ENCODE data around the gene NOP53. TPM values are rescaled to one million over a fixed set of nuclear protein-coding genes. Genes with fewer than 3 reads are reported as not detected.

Gene NOP53
- total and polyA plus RNA-seq, 9 of the 15 experiments (the other 6 are each of a cell fraction or from before 2014, with no cell fraction given), result 6.5 to 274 (median 145) TPM

GRCh38 chr19:47713046-47714021, 32.0 kb upstream of the NOP53 start, which contains the start of gene EHD2 (continued):
- TF ChIP-seq DEAF1 (CRISPR knock-in tag; IDR thresholded peaks at IDR 0.05), result peak; percentile 87
- TF ChIP-seq, protein P1, sequence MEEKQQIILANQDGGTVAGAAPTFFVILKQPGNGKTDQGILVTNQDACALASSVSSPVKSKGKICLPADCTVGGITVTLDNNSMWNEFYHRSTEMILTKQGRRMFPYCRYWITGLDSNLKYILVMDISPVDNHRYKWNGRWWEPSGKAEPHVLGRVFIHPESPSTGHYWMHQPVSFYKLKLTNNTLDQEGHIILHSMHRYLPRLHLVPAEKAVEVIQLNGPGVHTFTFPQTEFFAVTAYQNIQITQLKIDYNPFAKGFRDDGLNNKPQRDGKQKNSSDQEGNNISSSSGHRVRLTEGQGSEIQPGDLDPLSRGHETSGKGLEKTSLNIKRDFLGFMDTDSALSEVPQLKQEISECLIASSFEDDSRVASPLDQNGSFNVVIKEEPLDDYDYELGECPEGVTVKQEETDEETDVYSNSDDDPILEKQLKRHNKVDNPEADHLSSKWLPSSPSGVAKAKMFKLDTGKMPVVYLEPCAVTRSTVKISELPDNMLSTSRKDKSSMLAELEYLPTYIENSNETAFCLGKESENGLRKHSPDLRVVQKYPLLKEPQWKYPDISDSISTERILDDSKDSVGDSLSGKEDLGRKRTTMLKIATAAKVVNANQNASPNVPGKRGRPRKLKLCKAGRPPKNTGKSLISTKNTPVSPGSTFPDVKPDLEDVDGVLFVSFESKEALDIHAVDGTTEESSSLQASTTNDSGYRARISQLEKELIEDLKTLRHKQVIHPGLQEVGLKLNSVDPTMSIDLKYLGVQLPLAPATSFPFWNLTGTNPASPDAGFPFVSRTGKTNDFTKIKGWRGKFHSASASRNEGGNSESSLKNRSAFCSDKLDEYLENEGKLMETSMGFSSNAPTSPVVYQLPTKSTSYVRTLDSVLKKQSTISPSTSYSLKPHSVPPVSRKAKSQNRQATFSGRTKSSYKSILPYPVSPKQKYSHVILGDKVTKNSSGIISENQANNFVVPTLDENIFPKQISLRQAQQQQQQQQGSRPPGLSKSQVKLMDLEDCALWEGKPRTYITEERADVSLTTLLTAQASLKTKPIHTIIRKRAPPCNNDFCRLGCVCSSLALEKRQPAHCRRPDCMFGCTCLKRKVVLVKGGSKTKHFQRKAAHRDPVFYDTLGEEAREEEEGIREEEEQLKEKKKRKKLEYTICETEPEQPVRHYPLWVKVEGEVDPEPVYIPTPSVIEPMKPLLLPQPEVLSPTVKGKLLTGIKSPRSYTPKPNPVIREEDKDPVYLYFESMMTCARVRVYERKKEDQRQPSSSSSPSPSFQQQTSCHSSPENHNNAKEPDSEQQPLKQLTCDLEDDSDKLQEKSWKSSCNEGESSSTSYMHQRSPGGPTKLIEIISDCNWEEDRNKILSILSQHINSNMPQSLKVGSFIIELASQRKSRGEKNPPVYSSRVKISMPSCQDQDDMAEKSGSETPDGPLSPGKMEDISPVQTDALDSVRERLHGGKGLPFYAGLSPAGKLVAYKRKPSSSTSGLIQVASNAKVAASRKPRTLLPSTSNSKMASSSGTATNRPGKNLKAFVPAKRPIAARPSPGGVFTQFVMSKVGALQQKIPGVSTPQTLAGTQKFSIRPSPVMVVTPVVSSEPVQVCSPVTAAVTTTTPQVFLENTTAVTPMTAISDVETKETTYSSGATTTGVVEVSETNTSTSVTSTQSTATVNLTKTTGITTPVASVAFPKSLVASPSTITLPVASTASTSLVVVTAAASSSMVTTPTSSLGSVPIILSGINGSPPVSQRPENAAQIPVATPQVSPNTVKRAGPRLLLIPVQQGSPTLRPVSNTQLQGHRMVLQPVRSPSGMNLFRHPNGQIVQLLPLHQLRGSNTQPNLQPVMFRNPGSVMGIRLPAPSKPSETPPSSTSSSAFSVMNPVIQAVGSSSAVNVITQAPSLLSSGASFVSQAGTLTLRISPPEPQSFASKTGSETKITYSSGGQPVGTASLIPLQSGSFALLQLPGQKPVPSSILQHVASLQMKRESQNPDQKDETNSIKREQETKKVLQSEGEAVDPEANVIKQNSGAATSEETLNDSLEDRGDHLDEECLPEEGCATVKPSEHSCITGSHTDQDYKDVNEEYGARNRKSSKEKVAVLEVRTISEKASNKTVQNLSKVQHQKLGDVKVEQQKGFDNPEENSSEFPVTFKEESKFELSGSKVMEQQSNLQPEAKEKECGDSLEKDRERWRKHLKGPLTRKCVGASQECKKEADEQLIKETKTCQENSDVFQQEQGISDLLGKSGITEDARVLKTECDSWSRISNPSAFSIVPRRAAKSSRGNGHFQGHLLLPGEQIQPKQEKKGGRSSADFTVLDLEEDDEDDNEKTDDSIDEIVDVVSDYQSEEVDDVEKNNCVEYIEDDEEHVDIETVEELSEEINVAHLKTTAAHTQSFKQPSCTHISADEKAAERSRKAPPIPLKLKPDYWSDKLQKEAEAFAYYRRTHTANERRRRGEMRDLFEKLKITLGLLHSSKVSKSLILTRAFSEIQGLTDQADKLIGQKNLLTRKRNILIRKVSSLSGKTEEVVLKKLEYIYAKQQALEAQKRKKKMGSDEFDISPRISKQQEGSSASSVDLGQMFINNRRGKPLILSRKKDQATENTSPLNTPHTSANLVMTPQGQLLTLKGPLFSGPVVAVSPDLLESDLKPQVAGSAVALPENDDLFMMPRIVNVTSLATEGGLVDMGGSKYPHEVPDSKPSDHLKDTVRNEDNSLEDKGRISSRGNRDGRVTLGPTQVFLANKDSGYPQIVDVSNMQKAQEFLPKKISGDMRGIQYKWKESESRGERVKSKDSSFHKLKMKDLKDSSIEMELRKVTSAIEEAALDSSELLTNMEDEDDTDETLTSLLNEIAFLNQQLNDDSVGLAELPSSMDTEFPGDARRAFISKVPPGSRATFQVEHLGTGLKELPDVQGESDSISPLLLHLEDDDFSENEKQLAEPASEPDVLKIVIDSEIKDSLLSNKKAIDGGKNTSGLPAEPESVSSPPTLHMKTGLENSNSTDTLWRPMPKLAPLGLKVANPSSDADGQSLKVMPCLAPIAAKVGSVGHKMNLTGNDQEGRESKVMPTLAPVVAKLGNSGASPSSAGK (IDR thresholded peaks at IDR 0.05), result no peak
- TF ChIP-seq TARDBP (IDR thresholded peaks at IDR 0.05), result no peak
- no peak for TF ChIP-seq ZNF584 (CRISPR knock-in tag; IDR thresholded peaks at IDR 0.05; ENCODE audit: low read depth)
- no peak for TF ChIP-seq RUNX1 (IDR thresholded peaks at IDR 0.05; ENCODE audit: low read depth)
- no peak for TF ChIP-seq ZZZ3 (IDR thresholded peaks at IDR 0.05)
- TF ChIP-seq ZSCAN32 (CRISPR knock-in tag; IDR thresholded peaks at IDR 0.05), result no peak
- TF ChIP-seq, protein P2, sequence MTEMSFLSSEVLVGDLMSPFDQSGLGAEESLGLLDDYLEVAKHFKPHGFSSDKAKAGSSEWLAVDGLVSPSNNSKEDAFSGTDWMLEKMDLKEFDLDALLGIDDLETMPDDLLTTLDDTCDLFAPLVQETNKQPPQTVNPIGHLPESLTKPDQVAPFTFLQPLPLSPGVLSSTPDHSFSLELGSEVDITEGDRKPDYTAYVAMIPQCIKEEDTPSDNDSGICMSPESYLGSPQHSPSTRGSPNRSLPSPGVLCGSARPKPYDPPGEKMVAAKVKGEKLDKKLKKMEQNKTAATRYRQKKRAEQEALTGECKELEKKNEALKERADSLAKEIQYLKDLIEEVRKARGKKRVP (CRISPR knock-in tag; IDR thresholded peaks at IDR 0.05), result no peak
- TF ChIP-seq RBM14 (IDR thresholded peaks at IDR 0.05; ENCODE audit: borderline replicate concordance, insufficient read depth, low read depth, low read length), result no peak
- no peak for TF ChIP-seq JUND (IDR thresholded peaks at IDR 0.05; ENCODE audit: borderline replicate concordance, low read depth, low read length)
- no peak for TF ChIP-seq JUND (tag; IDR thresholded peaks at IDR 0.05; ENCODE audit: borderline replicate concordance, low read depth, low read length)
- no peak for TF ChIP-seq CHCHD3 (CRISPR knock-in tag; IDR thresholded peaks at IDR 0.05)
- no peak for TF ChIP-seq TSC22D4 (tag; IDR thresholded peaks at IDR 0.05)
